Lower leg skin (tissue), 4 donors: Measurements from ENCODE around the gene ABI2. TPM values are rescaled to one million over a fixed set of nuclear protein-coding genes. Genes with fewer than 3 reads are reported as not detected.

Source experiments
- DNase-seq, 2 donors: peaks; one replicate each; pipeline ENCODE4 v3.0.0-alpha.2; 2019; ENCODE audit warnings: low spot score in 2 of 2
- H3K4me3 ChIP-seq: fragments of 200-600 bp; sonication (generic); 2 replicates; pipeline ENCODE4 v1.5.1; 2017; ENCODE audit warnings: mild to moderate bottlenecking, low read depth; ENCODE audit not compliant: poor library complexity, severe bottlenecking
- POLR2A ChIP-seq, 2 donors: fragments of 450-650 bp; IDR thresholded peaks; one replicate each; pipeline ENCODE4 v1.6.1; 2016 to 2017; ENCODE audit warnings: antibody characterized with exemption in 2 of 2, mild to moderate bottlenecking in 1 of 2, moderate library complexity in 1 of 2
- WGBS, 2 donors: methylation state at CpG; one replicate each; pipeline ENCODE4 v1.1.5; 2018; 5-methylcytosine and 5-hydroxymethylcytosine counted together
- intact Hi-C: fragments of 100-400 bp; cut with DNase I; formaldehyde crosslinking; loops from one replicate; pipeline ENCODE4 v1.15.0; 2023; ENCODE audit warnings: low total_unique reads
- total RNA-seq, 4 donors: library from RNA; depleted of rRNA; stranded (reverse); fragments of >200 nt; gene quantifications; one replicate each; pipeline ENCODE4 v1.1.0, GENCODE V29; 2016
- TF ChIP-seq, protein P1 (sequence below), 3 donors: fragments of 450-650 bp; IDR thresholded peaks; one replicate each; pipeline ENCODE4 v1.5.1; 2016; ENCODE audit warnings: antibody characterized with exemption in 3 of 3, mild to moderate bottlenecking in 3 of 3, moderate library complexity in 2 of 3

The ABI2 gene
- total RNA-seq, 4 donors from 2014 or later: 5.4 to 23.5 (median 19.1) TPM

- WGBS, 2 donors: 81 to 89% methylated on average over 5 of the region's 5 CpGs
- intact Hi-C loops: no loop called here
- TF ChIP-seq POLR2A (IDR thresholded peaks at IDR 0.05): no peak
- TF ChIP-seq, protein P1, sequence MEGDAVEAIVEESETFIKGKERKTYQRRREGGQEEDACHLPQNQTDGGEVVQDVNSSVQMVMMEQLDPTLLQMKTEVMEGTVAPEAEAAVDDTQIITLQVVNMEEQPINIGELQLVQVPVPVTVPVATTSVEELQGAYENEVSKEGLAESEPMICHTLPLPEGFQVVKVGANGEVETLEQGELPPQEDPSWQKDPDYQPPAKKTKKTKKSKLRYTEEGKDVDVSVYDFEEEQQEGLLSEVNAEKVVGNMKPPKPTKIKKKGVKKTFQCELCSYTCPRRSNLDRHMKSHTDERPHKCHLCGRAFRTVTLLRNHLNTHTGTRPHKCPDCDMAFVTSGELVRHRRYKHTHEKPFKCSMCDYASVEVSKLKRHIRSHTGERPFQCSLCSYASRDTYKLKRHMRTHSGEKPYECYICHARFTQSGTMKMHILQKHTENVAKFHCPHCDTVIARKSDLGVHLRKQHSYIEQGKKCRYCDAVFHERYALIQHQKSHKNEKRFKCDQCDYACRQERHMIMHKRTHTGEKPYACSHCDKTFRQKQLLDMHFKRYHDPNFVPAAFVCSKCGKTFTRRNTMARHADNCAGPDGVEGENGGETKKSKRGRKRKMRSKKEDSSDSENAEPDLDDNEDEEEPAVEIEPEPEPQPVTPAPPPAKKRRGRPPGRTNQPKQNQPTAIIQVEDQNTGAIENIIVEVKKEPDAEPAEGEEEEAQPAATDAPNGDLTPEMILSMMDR (IDR thresholded peaks at IDR 0.05): no peak
- no peak overlapping the region for H3K4me3 ChIP-seq
- no peak for DNase-seq
Measured at GRCh38 chr2:203431391-203432185, 103.4 kb downstream of the ABI2 start.

- DNase-seq: no peak
- TF ChIP-seq, protein P1 (IDR thresholded peaks at IDR 0.05): no peak
- TF ChIP-seq POLR2A (IDR thresholded peaks at IDR 0.05): no peak
- H3K4me3 ChIP-seq: no peak overlapping the region
- WGBS, 2 donors: 83 to 84% methylated on average over 6 of the region's 6 CpGs
- intact Hi-C loops: no loop called here
Measured at GRCh38 chr2:203432811-203433210, 104.6 kb downstream of the ABI2 start.

- intact Hi-C loops: no loop called here
- no peak for TF ChIP-seq POLR2A (IDR thresholded peaks at IDR 0.05)
- TF ChIP-seq, protein P1 (IDR thresholded peaks at IDR 0.05): no peak
- no peak overlapping the region for H3K4me3 ChIP-seq
- WGBS, 2 donors: 86 to 94% methylated on average over 2 of the region's 2 CpGs
- no peak for DNase-seq
Measured at GRCh38 chr2:203436496-203436895, 108.3 kb downstream of the ABI2 start.

GRCh38 chr2:203437511-203437910 is 109.3 kb downstream of the ABI2 start:
- no peak for DNase-seq
- intact Hi-C loops: no loop called here
- TF ChIP-seq, protein P1 (IDR thresholded peaks at IDR 0.05): no peak
- no peak for TF ChIP-seq POLR2A (IDR thresholded peaks at IDR 0.05)
- H3K4me3 ChIP-seq: no peak overlapping the region
- WGBS, 2 donors: 90 to 93% methylated on average over 4 of the region's 4 CpGs

DNA sequence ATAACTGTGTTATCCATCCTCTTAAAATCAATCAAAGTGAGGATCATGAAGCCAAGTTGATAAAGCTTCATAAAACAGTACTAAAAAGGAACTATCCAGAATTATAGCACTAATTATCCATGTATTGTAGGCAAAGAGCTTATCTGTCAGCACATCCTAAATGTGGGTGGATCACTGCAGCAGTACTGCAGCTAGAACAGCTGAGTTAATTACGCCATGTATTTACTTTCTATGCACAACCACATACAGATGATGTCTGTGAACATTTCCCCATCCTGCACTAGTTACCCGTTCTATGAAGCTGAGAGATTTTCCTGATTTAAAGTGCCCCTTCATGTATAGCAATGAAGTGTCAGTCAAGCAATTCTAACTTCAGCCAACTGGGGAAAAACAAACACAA is 110.3 kb downstream of the ABI2 start:
- 84 to 89% methylated on average over 2 of the region's 2 CpGs for WGBS, 2 donors
- TF ChIP-seq, protein P1 (IDR thresholded peaks at IDR 0.05): no peak
- no peak for TF ChIP-seq POLR2A (IDR thresholded peaks at IDR 0.05)
- intact Hi-C loops: no loop called here
- no peak for DNase-seq
- H3K4me3 ChIP-seq: no peak overlapping the region

DNA sequence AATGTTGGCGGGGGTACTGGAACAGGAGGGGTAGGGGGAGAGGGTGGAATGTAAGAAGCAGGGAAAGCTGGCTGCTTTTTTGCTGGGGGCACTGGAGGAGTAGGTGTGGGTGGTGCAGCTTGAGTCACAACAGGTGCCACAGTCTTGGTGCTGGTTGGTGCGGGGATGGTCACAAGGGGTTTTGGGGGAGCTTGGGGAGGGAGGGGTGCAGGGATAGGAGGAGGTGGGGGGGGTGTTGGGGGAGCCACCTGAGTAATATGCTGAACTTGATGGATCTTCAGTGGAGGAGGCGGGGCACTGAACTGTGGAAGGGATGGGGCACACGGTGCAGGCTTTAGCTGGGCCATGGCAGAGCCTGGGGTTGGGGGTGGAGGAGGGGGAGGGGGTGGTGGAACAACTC is 112.5 kb downstream of the ABI2 start:
- intact Hi-C loops: no loop called here
- no peak for DNase-seq
- 80 to 91% methylated on average over 4 of the region's 4 CpGs for WGBS, 2 donors
- H3K4me3 ChIP-seq: no peak overlapping the region
- TF ChIP-seq, protein P1 (IDR thresholded peaks at IDR 0.05): no peak
